Endometrial microvascular endothelial cells (primary cell): ENCODE results near the gene PTPRM. TPM values are rescaled to one million over a fixed set of nuclear protein-coding genes. Genes with fewer than 3 reads are reported as not detected.

Source experiments
- in situ Hi-C: cut with HindIII; loops from 2 replicates; pipeline ENCODE4 v1.10.0; 2017; ENCODE audit warnings: low sequenced_read_pairs, low pct_unique_long_range_greater_than_20kb; ENCODE audit errors: inconsistent ontology term
- total RNA-seq: library from RNA; depleted of rRNA; stranded (reverse); fragments of >200 nt; gene quantifications from one replicate; pipeline ENCODE4 v1.2.3, GENCODE V29; 2015; ENCODE audit errors: inconsistent ontology term

The PTPRM gene
- total RNA-seq, 1 donor from 2014 or later, result 59.6 TPM

DNA sequence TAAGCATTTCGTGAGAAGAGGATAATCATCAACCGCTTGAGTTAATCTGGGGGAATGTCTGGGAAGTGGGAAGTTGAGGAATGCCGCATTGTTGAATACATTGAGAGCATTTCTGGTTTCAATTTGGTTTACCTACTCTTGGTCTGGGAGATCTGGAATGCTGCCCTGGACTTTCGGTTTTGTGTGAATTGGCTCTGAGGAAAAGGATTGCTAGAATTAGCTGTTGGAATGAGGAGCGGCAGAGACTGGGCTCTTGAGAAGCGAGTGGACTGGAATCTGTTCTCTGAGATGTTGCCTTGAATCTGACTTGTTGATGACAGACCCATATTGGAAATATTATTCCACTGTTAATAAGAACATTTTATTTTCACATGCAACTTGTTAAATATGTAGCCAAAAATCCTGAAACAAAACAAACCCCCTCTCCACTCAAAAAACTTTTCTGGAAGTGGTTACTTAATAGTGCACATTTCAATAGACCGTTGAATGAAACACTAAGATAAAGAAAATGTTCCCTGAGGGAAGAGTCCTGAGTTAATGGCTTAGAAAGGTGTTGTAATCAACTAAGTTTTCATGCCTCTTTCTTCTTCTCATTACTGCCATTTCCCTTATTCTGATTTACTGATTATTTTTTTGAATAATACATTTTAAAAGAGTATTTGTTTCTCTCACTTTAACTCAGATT is 50.8 kb downstream of the PTPRM start:
- in situ Hi-C loops, result no loop called here

DNA sequence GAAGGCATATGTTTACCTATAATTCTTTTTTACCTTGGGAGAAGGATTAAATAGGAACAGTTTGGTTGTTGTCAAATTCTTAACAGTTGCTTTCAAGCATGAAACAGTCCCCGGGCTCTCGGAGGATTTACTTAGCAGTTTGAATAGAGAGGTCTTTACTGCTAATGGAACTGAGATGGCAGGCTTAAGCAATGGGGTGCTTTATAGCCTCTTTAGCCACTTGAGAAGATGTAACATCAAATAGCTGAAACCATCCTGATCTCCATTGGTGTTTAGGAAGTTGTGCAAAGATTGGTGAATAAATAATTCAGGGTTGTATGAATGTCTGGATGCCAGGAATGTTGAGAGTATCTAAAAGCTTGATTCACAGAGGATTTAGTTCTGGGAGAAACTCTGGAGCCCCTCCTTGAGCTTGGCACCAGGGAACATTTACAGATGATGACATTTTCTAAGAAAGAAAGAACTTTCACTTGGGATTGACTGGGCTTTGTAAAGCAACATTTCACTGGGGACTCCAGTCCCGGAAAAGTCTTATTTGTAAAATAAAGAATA is 51.9 kb downstream of the PTPRM start:
- in situ Hi-C loops, result no loop called here

- in situ Hi-C loops, result no loop called here
These were observed 52.6 kb downstream of the PTPRM start for GRCh38 chr18:7619676-7620075.

DNA sequence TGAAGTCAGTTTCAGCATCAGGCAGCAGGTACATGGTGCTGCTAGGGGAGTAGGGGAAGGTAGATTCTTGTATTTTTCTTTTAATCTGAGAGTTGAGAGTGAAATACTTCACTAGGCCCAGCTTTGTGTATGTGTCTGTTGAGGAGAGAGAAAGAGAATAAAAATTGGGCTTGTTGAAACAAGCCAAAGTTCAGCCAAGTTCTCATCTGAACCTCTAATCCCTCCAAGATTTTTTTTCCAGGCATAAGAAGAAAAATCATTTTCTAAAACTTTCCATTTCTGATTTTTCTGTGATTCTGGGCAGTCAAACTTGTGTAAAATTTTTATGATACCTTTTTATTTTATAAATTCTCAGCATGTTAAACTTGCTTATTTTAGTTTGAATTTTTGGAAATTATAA is 55.6 kb downstream of the PTPRM start:
- in situ Hi-C loops, result no loop called here

- in situ Hi-C loops, result no loop called here
These were observed 56.6 kb downstream of the PTPRM start for GRCh38 chr18:7623681-7624080.

- in situ Hi-C loops, result no loop called here
These were observed 57.6 kb downstream of the PTPRM start for GRCh38 chr18:7624697-7625096.

GRCh38 chr18:7626175-7626921 is 59.2 kb downstream of the PTPRM start:
- in situ Hi-C loops, result no loop called here

GRCh38 chr18:7626922-7627440 is 59.9 kb downstream of the PTPRM start:
- in situ Hi-C loops, result no loop called here

DNA sequence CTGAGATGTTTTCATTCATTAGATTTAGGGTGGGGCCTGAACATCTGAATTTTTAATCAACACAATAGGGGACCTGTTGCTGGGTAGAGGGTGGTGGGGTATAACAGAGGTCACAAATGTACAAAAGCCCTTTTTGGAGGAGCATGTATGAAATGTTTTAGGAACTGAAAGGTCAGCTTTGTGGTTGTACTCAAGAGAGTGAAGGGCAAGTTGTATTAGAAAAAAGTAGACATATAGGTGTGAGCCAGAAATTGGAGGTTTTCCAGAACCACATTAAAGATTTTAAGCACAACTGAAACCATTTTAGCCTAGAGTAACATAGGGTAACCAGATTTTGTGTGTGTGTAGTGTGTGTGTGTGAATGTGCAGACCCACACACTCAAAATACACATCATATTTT is 62.3 kb downstream of the PTPRM start:
- in situ Hi-C loops, result no loop called here

GRCh38 chr18:7630731-7631442 is 63.8 kb downstream of the PTPRM start:
- in situ Hi-C loops, result no loop called here

- in situ Hi-C loops, result no loop called here
These were observed 65.3 kb downstream of the PTPRM start for GRCh38 chr18:7632152-7633098.

- in situ Hi-C loops, result no loop called here
These were observed 66.1 kb downstream of the PTPRM start for GRCh38 chr18:7633171-7633570.

DNA sequence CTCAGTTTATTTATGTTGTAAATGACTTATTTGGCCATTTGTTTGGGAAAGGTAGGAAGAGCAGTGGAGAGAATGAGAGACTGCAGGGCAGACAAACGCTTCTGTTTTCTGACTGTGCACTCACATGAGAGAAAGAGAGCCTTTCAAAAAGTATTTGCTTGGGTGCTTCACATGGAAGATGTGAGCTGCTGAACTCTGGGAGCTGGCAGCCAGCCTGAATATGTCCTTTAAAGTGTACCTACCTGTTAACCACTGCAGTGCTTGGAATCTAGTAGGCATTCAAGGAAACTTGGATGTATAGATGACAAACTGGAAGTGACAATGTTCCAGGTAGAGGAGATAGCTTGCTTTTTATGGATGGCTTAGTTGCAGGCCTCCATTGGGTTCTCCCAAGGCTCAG is 68.8 kb downstream of the PTPRM start:
- in situ Hi-C loops, result no loop called here

DNA sequence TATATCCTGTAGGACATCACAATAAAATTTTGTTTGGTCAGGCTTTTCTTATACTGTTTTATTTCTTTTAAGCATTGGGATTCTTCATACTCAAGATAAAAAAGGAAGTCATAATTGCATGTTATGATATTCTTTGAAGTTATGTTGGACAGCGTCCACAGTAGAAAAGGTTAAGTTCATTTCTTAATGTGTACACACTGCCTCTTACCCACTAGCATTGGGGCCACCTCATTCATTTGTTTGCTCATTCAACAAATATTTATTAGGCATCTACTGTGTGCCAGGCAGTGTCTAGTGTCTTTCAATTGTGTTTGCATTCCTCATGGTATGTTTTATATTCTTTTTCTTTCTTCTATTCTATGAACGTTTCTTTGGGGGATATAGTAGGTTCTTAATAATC is 70.2 kb downstream of the PTPRM start:
- in situ Hi-C loops, result no loop called here

GRCh38 chr18:7638321-7638720 is 71.2 kb downstream of the PTPRM start:
- in situ Hi-C loops, result no loop called here

- in situ Hi-C loops, result no loop called here
These were observed 74.7 kb downstream of the PTPRM start for GRCh38 chr18:7641813-7642212.

DNA sequence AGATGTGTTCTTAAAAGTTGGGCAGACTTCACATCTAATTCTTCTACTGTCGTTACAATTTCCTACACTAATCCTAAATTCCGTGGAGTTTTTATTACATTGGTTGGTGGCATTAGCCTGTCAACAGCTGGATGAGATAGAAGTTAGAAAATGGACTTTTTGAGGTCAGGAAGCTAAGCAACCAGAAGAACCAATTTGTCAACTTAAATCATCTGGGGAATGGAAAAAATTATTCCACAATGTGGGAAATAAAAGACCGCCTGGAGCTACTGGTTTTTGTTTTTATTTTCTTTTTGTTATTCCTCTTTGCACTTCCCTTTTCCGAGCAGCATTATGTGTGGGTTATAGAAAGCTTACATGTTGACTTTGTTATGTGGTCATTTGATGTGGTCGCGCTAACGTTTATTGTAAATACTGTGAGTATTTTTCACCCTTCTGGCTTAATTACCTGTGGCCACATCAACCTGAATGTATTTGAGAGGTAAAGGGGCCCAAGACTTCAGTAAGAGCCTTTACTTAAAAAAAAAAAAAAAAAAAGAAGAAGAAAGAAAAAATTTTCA is 75.3 kb downstream of the PTPRM start:
- in situ Hi-C loops, result no loop called here

DNA sequence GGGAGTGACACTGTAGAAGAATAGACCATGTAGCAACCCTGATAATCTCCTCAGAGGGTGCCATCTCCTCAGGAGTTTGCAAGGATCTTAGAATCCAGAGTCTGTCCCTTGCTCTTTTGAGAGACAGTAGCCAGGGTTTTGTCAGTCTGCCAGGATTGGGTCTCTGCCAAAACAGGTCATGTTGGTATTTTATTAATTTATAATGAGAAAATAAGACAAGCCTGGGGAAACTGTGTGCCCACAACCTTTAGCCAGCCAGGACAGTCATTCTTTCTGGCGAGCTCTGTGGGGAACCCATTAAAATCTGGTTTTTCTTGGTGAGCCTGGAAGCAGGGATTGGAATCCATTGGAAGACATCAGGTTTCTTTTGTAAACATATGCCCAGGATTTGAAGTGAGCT is 78.6 kb downstream of the PTPRM start:
- in situ Hi-C loops, result no loop called here
